ENCODE data around the gene EDNRB. TPM values are rescaled to one million over a fixed set of nuclear protein-coding genes. Genes with fewer than 3 reads are reported as not detected.

Gene EDNRB
- polyA plus RNA-seq, 3 donors = 0.08 to 0.53 (median 0.37) TPM

- H3K9ac ChIP-seq (ENCODE audit: insufficient read depth, low read length, poor library complexity, severe bottlenecking) = no peak overlapping the region
- peaks cover 3 to 5% of the 10 kb centered on the region in 2 donors for H3K36me3 Mint-ChIP-seq
- peak overlapping the region in 1 of 7 donors; percentile 44 for H3K27ac Mint-ChIP-seq
- TF ChIP-seq CTCF (IDR thresholded peaks at IDR 0.05) = no peak
- peaks cover 9 to 10% of the 10 kb centered on the region in 2 donors for H3K9me3 ChIP-seq (replicated peaks in 1 of 2; ENCODE audit: control insufficient read depth in 1 of 2, insufficient read depth in 1 of 2, low read length in 2 of 2)
- H3K79me2 ChIP-seq (ENCODE audit: insufficient read depth, low read length) = no peaks in the 10 kb centered on the region
- H3K36me3 ChIP-seq (replicated peaks in 1 of 2; ENCODE audit: control insufficient read depth in 1 of 2, insufficient read depth in 2 of 2, low read length in 2 of 2) = no peaks in the 10 kb centered on the region
- H3K4me3 ChIP-seq (replicated peaks in 1 of 3; ENCODE audit: low read depth in 2 of 3, low read length in 3 of 3) = no peak overlapping the region
- no peaks in the 10 kb centered on the region for H4K20me1 ChIP-seq (ENCODE audit: insufficient read depth, low read length)
- H3K27me3 Mint-ChIP-seq (ENCODE audit: low read depth in 3 of 3) = peaks cover 0 to 3% (median 0%) of the 10 kb centered on the region in 3 donors
- H3K4me2 ChIP-seq (replicated peaks; ENCODE audit: extremely low read depth, low read length, poor library complexity, severe bottlenecking) = no peak overlapping the region
- no peak overlapping the region for H2AFZ ChIP-seq (ENCODE audit: insufficient read depth, low read depth, low read length, poor library complexity, severe bottlenecking)
- no peak overlapping the region for H3K4me3 Mint-ChIP-seq
- intact Hi-C loops (cut with micrococcal nuclease) = no loop called here
- peaks cover 21% of the 10 kb centered on the region for H3K4me1 Mint-ChIP-seq
- H3K4me1 ChIP-seq (ENCODE audit: control insufficient read depth in 1 of 2, insufficient read depth in 2 of 2, low read length in 2 of 2) = peaks cover 11 to 16% of the 10 kb centered on the region in 2 donors
- no peaks in the 10 kb centered on the region for H3K27me3 ChIP-seq (ENCODE audit: control insufficient read depth in 2 of 2, insufficient read depth in 2 of 2, low read length in 2 of 2)
- no peak overlapping the region for H3K27ac ChIP-seq (ENCODE audit: low read depth in 1 of 2, low read length in 2 of 2)
- peaks cover 11 to 16% (median 13%) of the 10 kb centered on the region in 7 donors for H3K9me3 Mint-ChIP-seq
- DNase-seq = no peak
These were observed 51.7 kb downstream of the EDNRB start for GRCh38 chr13:77866971-77867370.

GRCh38 chr13:77865622-77866021 is 53.0 kb downstream of the EDNRB start:
- H3K9me3 Mint-ChIP-seq = peaks cover 11 to 16% (median 13%) of the 10 kb centered on the region in 7 donors
- Histone ChIP-seq H3K4me2 (replicated peaks; ENCODE audit: extremely low read depth, low read length, poor library complexity, severe bottlenecking) (no peak overlapping the region), H4K20me1 (ENCODE audit: insufficient read depth, low read length) (no peaks in the 10 kb centered on the region), H3K27ac (ENCODE audit: low read depth in 1 of 2, low read length in 2 of 2) (no peak overlapping the region), H3K9ac (ENCODE audit: insufficient read depth, low read length, poor library complexity, severe bottlenecking) (no peak overlapping the region), H2AFZ (ENCODE audit: insufficient read depth, low read depth, low read length, poor library complexity, severe bottlenecking) (no peak overlapping the region), H3K4me1 (ENCODE audit: control insufficient read depth in 1 of 2, insufficient read depth in 2 of 2, low read length in 2 of 2) (peaks cover 23 to 29% of the 10 kb centered on the region in 2 donors), H3K36me3 (replicated peaks in 1 of 2; ENCODE audit: control insufficient read depth in 1 of 2, insufficient read depth in 2 of 2, low read length in 2 of 2) (no peaks in the 10 kb centered on the region), H3K79me2 (ENCODE audit: insufficient read depth, low read length) (no peaks in the 10 kb centered on the region), H3K9me3 (replicated peaks in 1 of 2; ENCODE audit: control insufficient read depth in 1 of 2, insufficient read depth in 1 of 2, low read length in 2 of 2) (peaks cover 9 to 10% of the 10 kb centered on the region in 2 donors), H3K4me3 (replicated peaks in 1 of 3; ENCODE audit: low read depth in 2 of 3, low read length in 3 of 3) (no peak overlapping the region), H3K27me3 (ENCODE audit: control insufficient read depth in 2 of 2, insufficient read depth in 2 of 2, low read length in 2 of 2) (no peaks in the 10 kb centered on the region)
- intact Hi-C loops (cut with micrococcal nuclease) = no loop called here
- no peak overlapping the region for H3K27ac Mint-ChIP-seq
- no peak for DNase-seq
- 100% methylated on average over 2 of the region's 3 CpGs for WGBS (ENCODE audit: insufficient coverage)
- peaks cover 0 to 3% (median 0%) of the 10 kb centered on the region in 3 donors for H3K27me3 Mint-ChIP-seq (ENCODE audit: low read depth in 3 of 3)
- no peak for TF ChIP-seq CTCF (IDR thresholded peaks at IDR 0.05)
- H3K4me1 Mint-ChIP-seq = peaks cover 32% of the 10 kb centered on the region
- no peak overlapping the region for H3K4me3 Mint-ChIP-seq
- peaks cover 3 to 5% of the 10 kb centered on the region in 2 donors for H3K36me3 Mint-ChIP-seq
